ENCODE results near the gene ASTN2.

DNA sequence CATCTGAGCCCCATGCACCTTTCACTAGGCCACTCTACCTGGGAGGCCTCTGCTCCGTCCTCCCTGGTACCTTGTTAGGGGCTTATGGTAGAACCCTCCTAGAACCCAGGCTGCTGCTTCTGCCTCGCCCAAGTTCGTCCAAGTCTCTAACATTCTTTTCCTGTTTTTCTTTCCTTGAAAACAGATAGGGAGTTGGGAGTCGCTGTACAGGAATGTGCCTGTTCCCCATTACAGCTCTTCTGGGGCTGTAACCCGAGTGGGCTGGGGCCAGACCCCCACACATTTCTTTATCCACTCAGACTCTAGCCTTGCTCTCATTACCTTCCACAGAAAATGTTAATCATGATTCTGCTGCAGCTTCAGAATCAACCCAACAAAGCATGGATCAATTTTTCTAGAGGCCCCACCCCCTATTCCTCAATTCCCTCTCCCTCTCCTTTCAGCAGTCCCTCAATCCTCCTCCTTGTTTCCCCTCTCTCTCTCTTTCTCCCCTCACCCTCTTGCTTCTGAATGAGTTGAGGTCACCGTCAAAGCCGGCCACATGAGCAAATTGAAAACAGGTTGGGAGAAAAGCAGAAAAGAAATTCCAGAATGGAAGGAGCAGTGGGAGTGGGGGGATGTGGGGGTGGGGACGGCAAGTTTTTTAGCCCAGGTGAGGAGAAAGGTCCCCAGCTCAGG lies 921.5 kb downstream of the ASTN2 start:
- TF ChIP-seq SIN3A (IDR thresholded peaks at IDR 0.05; ENCODE audit: borderline replicate concordance, insufficient read depth, low read length) (no peak), TAF1 (IDR thresholded peaks at IDR 0.05; ENCODE audit: borderline replicate concordance, insufficient read depth, low read length) (no peak)

Data from PFSK-1 (cell line).